HG03175 (cell line): Measurements from ENCODE around the gene FGF1.

Experiments used
- ATAC-seq: cut with Tn5 transposase; IDR thresholded peaks from one replicate; pipeline ENCODE4 v1.9.1; 2021; ENCODE audit warnings: mild to moderate bottlenecking, moderate library complexity; ENCODE audit not compliant: unreplicated experiment

FGF1 gene

GRCh38 chr5:142645456-142645855 is 40.4 kb downstream of the FGF1 start:
- no peak for ATAC-seq

- no peak for ATAC-seq
These were observed 41.1 kb downstream of the FGF1 start for GRCh38 chr5:142644640-142645361.

- no peak for ATAC-seq
These were observed 41.8 kb downstream of the FGF1 start for GRCh38 chr5:142644127-142644526.

- ATAC-seq: no peak
These were observed 42.3 kb downstream of the FGF1 start for GRCh38 chr5:142643634-142644033.

- ATAC-seq: no peak
These were observed 43.5 kb downstream of the FGF1 start for GRCh38 chr5:142642427-142642826.

- no peak for ATAC-seq
These were observed 44.2 kb downstream of the FGF1 start for GRCh38 chr5:142641711-142642110.

- no peak for ATAC-seq
These were observed 45.4 kb downstream of the FGF1 start for GRCh38 chr5:142640316-142641005.

- ATAC-seq: no peak
These were observed 46.4 kb downstream of the FGF1 start for GRCh38 chr5:142639455-142639854.

- no peak for ATAC-seq
These were observed 48.0 kb downstream of the FGF1 start for GRCh38 chr5:142637871-142638270.

GRCh38 chr5:142636698-142637324 is 49.1 kb downstream of the FGF1 start:
- no peak for ATAC-seq

- ATAC-seq: no peak
These were observed 49.8 kb downstream of the FGF1 start for GRCh38 chr5:142636093-142636492.

GRCh38 chr5:142634216-142635011 is 51.5 kb downstream of the FGF1 start:
- no peak for ATAC-seq

- no peak for ATAC-seq
These were observed 54.9 kb downstream of the FGF1 start for GRCh38 chr5:142630927-142631539.

GRCh38 chr5:142627383-142628217 is 58.3 kb downstream of the FGF1 start:
- no peak for ATAC-seq

- ATAC-seq: no peak
These were observed 59.1 kb downstream of the FGF1 start for GRCh38 chr5:142626786-142627185.

- no peak for ATAC-seq
These were observed 59.8 kb downstream of the FGF1 start for GRCh38 chr5:142626099-142626498.

GRCh38 chr5:142621227-142621626 is 64.7 kb downstream of the FGF1 start:
- no peak for ATAC-seq

- ATAC-seq: no peak
These were observed 66.1 kb downstream of the FGF1 start for GRCh38 chr5:142619815-142620214.

GRCh38 chr5:142618130-142618523 is 67.8 kb downstream of the FGF1 start:
- no peak for ATAC-seq
